Measurements from ENCODE around the gene ZNF511. TPM values are rescaled to one million over a fixed set of nuclear protein-coding genes. Genes with fewer than 3 reads are reported as not detected.

Gene ZNF511
- total RNA-seq, 4 donors from 2014 or later = 21.8 to 104 (median 27.2) TPM

DNA sequence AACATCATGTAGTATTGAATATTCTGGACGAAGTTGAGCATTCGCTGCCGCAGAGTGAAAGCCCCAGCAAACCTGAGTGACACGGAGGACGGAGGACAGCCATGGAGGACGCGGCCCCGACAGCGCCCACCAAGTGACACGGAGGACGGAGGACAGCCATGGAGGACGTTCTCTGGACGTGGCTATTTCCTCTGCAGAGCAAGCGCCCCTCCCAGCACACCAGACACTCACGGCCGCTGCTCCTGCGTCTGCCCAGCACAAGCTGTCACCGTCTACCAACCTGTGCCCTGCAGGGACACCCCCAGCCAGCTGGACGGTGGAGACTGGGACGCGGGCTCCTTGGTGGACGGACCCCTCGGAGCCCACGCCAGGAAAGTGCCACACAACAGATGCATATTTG, 24.8 kb upstream of the ZNF511 start:
- Histone ChIP-seq H3K4me1 (no peaks in the 10 kb centered on the region), H3K27me3 (no peaks in the 10 kb centered on the region), H3K4me3 (no peak overlapping the region), H3K9me3 (no peaks in the 10 kb centered on the region), H3K36me3 (peaks cover 0 to 74% (median 37%) of the 10 kb centered on the region in 4 donors), H3K27ac (no peak overlapping the region)
- intact Hi-C loops (cut with DNase I; ENCODE audit: low total_unique reads) (no loop called here), in situ Hi-C loops (cut with MboI; ENCODE audit: low pct_ligation_motif_present in 1 of 4, low pct_unique_long_range_greater_than_20kb in 1 of 4, low sequenced_read_pairs in 3 of 4) (no loop called here)
- DNase-seq = no peak
- TF ChIP-seq POLR2AphosphoS5 (IDR thresholded peaks at IDR 0.05) (no peak), EP300 (IDR thresholded peaks at IDR 0.05; ENCODE audit: low read depth) (no peak), POLR2A (IDR thresholded peaks at IDR 0.05) (no peak)
- TF ChIP-seq, protein P1, sequence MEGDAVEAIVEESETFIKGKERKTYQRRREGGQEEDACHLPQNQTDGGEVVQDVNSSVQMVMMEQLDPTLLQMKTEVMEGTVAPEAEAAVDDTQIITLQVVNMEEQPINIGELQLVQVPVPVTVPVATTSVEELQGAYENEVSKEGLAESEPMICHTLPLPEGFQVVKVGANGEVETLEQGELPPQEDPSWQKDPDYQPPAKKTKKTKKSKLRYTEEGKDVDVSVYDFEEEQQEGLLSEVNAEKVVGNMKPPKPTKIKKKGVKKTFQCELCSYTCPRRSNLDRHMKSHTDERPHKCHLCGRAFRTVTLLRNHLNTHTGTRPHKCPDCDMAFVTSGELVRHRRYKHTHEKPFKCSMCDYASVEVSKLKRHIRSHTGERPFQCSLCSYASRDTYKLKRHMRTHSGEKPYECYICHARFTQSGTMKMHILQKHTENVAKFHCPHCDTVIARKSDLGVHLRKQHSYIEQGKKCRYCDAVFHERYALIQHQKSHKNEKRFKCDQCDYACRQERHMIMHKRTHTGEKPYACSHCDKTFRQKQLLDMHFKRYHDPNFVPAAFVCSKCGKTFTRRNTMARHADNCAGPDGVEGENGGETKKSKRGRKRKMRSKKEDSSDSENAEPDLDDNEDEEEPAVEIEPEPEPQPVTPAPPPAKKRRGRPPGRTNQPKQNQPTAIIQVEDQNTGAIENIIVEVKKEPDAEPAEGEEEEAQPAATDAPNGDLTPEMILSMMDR (IDR thresholded peaks at IDR 0.05) = no peak
- WGBS, 2 donors (ENCODE audit: low coverage in 1 of 2) = 95 to 97% methylated on average over 6 to 24 of the region's 24 CpGs

DNA sequence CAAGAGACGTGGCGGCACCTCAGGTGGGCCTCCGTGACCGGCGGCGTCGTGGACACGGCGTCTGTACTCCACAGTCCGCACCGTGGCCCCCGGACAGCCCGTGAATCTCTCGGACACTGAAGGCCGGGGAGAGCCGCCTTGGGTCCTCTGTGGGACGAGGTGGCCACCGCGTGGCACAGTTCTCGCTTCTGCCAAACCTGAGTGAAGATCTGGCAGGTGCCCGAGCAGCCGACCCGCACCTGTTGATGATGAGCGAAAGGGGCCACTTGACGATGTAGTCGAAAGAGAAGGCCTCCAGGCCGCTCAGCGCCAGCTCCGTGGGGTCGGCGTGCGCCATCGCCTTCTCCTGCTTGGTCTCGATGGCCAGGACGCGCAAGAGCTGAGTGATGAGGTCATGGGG, 23.5 kb upstream of the ZNF511 start:
- 93% methylated on average over 36 of the region's 36 CpGs; no CpG with 5 or more reads in 1 of the 2 donors for WGBS, 2 donors (ENCODE audit: low coverage in 1 of 2)
- H3K36me3 ChIP-seq = peaks cover 0 to 83% (median 41%) of the 10 kb centered on the region in 4 donors

DNA sequence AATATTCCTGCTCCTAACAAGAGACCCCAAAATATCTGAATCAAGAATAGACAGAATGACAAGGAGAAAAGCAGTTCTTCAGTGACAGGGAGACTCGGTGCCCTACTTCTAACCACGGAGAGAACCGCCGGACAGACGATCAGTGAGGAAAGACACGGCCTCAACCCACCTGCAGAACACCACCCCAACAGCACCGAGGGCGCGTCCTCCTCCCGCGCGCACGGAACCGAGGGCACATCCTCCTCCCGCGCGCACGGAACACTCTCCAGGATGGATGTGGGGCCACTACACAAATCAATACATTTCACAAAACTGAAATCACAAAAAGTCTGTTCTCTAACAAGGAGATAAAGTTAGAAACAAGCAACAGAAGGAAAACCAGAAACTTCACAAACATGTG, 22.3 kb upstream of the ZNF511 start:
- intact Hi-C loops (cut with DNase I; ENCODE audit: low total_unique reads) (no loop called here), in situ Hi-C loops (cut with MboI; ENCODE audit: low pct_ligation_motif_present in 1 of 4, low pct_unique_long_range_greater_than_20kb in 1 of 4, low sequenced_read_pairs in 3 of 4) (no loop called here)
- no peaks in the 10 kb centered on the region for H3K4me1 ChIP-seq
- no peak overlapping the region for H3K27ac ChIP-seq
- H3K27me3 ChIP-seq = no peaks in the 10 kb centered on the region
- H3K36me3 ChIP-seq = peaks cover 0 to 89% (median 41%) of the 10 kb centered on the region in 4 donors
- WGBS, 2 donors (ENCODE audit: low coverage in 1 of 2) = 90 to 95% methylated on average over 7 to 18 of the region's 18 CpGs
- no peaks in the 10 kb centered on the region for H3K9me3 ChIP-seq
- no peak for DNase-seq
- no peak overlapping the region for H3K4me3 ChIP-seq
- TF ChIP-seq POLR2AphosphoS5 (IDR thresholded peaks at IDR 0.05) (no peak), POLR2A (IDR thresholded peaks at IDR 0.05) (no peak), EP300 (IDR thresholded peaks at IDR 0.05; ENCODE audit: low read depth) (no peak)
- TF ChIP-seq, protein P1 (IDR thresholded peaks at IDR 0.05) = no peak

More for the DNA sequence above, 23.5 kb upstream of the ZNF511 start:
- in situ Hi-C loops (cut with MboI; ENCODE audit: low pct_ligation_motif_present in 1 of 4, low pct_unique_long_range_greater_than_20kb in 1 of 4, low sequenced_read_pairs in 3 of 4) (no loop called here), intact Hi-C loops (cut with DNase I; ENCODE audit: low total_unique reads) (no loop called here)
- H3K4me1 ChIP-seq = no peaks in the 10 kb centered on the region
- no peak for TF ChIP-seq POLR2AphosphoS5 (IDR thresholded peaks at IDR 0.05)
- TF ChIP-seq, protein P1 (IDR thresholded peaks at IDR 0.05) = no peak
- no peak for TF ChIP-seq POLR2A (IDR thresholded peaks at IDR 0.05)
- no peak for TF ChIP-seq EP300 (IDR thresholded peaks at IDR 0.05; ENCODE audit: low read depth)
- no peaks in the 10 kb centered on the region for H3K9me3 ChIP-seq
- no peak for DNase-seq
- H3K4me3 ChIP-seq = no peak overlapping the region
- H3K27me3 ChIP-seq = no peaks in the 10 kb centered on the region
- no peak overlapping the region for H3K27ac ChIP-seq

DNA sequence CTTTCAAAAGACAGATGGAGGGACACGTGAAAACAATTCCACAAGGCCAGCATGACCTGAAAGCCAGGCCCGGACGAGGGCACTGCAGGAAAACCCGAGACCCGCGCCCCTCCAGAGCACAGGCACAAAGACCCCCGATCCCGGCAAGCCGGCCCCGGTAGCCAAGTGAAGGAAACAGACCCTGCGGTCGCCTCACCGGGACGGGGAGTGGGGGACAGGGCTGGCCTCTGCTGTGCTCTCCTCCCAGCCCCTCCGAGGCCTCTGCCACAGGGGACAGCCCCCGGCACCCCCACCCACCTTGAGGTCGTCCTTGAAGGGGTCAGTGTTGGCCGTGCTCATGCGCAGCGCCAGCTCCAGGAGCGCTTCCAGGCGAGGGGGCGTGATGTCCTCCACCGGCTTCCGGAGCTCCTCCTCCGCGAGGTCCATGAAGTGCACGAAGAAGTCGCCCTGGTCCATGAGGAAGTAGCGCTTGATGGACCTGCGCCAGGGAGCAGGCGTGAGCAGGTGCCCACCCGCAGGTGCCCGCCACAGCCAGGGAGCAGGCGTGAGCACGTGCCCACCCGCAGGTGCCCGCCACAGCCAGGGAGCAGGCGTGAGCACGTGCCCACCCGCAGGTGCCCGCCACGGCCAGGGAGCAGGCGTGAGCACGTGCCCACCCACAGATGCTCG, 20.7 kb upstream of the ZNF511 start:
- in situ Hi-C loops (cut with MboI; ENCODE audit: low pct_ligation_motif_present in 1 of 4, low pct_unique_long_range_greater_than_20kb in 1 of 4, low sequenced_read_pairs in 3 of 4) = no loop called here
- Histone ChIP-seq H3K4me3 (no peak overlapping the region), H3K27me3 (no peaks in the 10 kb centered on the region), H3K27ac (no peak overlapping the region), H3K36me3 (peaks cover 0 to 82% (median 35%) of the 10 kb centered on the region in 4 donors), H3K4me1 (no peaks in the 10 kb centered on the region), H3K9me3 (no peaks in the 10 kb centered on the region)
- 84 to 97% methylated on average over 6 to 31 of the region's 46 CpGs for WGBS, 2 donors (ENCODE audit: low coverage in 1 of 2)
- DNase-seq = no peak
- intact Hi-C loops (cut with DNase I; ENCODE audit: low total_unique reads) = no loop called here
- no peak for TF ChIP-seq POLR2AphosphoS5 (IDR thresholded peaks at IDR 0.05)

Measured in transverse colon (tissue), 4 donors.